C1 segment of cervical spinal cord (tissue), 14 donors: ENCODE results near the gene ZNF622.
A peak's percentile ranks its signal among the peaks of the same experiment; 100 is the strongest.

Experiments used
- DNase-seq, 14 donors: peaks; one replicate each; lab custom pipeline; 2025; lab: John Stamatoyannopoulos, UW

Gene ZNF622, protein sequence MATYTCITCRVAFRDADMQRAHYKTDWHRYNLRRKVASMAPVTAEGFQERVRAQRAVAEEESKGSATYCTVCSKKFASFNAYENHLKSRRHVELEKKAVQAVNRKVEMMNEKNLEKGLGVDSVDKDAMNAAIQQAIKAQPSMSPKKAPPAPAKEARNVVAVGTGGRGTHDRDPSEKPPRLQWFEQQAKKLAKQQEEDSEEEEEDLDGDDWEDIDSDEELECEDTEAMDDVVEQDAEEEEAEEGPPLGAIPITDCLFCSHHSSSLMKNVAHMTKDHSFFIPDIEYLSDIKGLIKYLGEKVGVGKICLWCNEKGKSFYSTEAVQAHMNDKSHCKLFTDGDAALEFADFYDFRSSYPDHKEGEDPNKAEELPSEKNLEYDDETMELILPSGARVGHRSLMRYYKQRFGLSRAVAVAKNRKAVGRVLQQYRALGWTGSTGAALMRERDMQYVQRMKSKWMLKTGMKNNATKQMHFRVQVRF

DNA sequence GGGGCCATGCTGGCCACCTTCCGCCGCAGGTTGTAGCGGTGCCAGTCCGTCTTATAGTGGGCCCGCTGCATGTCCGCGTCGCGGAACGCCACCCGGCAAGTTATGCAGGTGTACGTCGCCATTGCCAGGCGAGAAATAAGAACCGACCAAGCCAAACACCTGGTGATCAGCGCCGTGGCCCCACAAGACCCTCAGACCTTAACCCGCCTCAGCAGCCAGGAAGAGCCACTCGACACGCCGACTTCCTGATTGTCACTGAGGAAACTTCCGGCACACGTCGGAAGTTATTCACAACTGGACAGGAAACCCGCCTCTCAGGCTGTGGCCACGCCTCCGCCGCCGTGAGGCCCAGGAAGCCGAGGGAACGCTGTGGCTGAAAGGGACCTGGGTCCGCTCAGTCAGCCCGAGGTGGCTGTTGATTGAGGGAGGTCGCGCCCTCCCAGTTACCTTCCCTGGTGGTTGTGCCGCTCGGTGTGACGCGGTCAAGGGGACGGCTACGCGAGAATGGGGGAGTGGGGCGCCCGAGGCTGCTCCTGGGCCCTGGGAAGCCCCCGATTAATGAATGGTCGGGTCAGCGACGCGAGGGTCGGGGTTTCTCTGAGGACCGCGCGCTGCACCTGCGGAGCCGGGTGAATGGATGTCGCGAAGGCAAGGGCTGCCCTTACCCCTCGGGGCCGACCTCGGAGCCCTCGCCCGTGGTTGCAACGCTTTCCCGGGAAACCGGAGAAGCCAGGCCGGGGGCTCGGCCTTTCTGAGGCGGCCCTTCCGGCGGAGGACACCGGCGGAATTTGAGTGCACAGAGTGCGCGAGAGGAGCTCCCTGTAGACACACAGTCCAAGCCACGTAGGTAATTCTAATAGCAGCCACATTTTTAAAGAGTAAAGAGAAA is at the start of gene ZNF622:
Gene ZNF622 (minus strand): TSS at position 257 of the 889 bp plus-strand sequence. CDS start 135 bp downstream, at position 122.
- peak; percentile 4 to 90 (median 84) for DNase-seq

DNA sequence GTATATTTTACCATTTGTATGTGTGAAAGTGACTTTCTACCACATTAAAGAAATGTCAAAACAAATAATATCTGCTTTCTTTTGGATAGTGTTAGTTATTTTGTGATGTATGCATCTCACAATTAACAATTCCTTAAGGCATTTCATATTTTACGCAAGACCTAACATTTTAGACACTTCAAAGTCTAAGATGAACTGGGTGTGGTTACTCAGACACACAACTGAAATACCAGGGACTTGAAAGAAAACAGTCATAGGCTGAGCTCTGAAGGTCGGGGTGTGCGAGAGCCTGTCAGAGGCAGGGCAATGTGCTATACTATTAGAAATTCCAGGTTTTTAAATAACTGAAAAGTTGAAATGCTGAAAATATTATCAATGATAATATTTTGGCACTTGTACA is 44.5 kb upstream of the ZNF622 start:
- DNase-seq: no peak

DNA sequence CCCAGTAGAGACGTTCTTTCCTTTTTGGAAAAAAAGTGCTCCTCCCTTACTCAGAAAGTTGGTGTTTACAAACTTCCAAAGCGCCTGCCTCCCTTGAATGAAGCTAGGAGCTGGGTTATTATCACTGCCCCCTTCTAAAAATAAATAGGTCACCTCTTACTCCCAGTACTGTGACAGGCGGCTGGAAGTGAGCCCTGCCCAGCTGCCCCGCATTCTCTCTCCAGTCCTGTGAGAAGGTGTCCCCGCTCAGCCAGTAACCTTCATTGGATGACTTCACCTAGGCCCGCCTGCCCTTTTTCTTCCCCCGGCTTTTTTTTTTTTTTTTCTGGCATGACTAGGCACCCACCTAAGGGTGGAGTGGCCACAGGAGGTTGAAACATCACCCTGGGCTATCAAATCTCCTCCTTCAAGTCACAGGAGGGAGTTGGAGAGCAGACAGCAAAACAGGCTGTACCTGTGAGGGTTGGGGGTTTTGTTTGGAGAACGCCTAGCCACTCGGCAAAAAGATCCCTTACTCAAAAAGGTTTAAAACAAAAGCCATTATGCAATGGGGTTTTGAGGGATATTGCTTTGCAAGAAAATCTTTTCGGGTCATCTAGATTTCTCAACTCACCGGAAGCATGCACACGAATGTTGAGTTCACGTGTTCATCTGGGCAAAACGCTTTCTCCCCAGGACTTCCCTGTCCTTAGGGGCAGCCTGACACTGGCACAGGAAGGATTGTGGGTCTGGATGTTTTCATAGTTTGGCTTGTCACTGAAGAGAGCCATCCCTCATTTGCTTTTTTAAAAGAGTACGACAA is 43.3 kb upstream of the ZNF622 start:
- peak in 3 of 14 donors; percentile 11 to 91 (median 16) for DNase-seq

DNA sequence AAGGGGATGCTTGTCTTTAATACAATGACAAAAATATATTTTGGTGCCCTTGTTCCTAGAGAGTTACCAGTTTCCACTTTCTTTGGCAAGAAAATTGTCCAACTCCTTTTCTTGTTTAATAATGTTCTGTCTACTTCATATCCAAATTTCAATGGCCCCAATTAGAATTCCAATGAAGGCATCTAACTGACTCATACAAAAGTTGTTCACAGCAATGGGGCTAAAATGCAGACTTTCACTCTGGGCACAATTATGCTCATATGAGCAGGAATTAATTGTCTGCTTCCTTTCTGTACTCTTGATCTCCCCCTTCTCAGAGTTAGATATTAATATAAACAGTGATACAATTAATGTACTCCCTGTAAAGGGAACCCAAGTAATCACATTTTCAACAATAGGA is 42.1 kb upstream of the ZNF622 start:
- DNase-seq: no peak

DNA sequence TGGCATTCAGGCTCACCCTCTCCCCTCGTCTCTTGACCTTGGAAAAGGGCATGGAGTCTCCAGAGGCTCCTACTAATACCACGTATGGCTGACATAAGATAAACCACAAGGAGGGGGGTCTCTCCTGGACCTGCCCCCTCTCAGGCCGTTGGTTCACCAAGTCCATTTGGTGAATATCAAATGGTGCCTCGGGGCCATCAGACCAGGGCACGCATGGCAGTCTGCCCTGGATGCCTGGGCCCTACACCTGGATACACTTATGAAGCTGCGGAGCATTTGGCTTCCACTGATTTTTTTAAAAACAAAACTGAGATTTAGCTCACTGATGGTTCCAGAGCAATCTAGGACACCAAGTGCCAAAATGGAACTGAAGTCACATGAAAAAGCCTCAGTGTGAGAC is 40.3 kb upstream of the ZNF622 start:
- DNase-seq: no peak

DNA sequence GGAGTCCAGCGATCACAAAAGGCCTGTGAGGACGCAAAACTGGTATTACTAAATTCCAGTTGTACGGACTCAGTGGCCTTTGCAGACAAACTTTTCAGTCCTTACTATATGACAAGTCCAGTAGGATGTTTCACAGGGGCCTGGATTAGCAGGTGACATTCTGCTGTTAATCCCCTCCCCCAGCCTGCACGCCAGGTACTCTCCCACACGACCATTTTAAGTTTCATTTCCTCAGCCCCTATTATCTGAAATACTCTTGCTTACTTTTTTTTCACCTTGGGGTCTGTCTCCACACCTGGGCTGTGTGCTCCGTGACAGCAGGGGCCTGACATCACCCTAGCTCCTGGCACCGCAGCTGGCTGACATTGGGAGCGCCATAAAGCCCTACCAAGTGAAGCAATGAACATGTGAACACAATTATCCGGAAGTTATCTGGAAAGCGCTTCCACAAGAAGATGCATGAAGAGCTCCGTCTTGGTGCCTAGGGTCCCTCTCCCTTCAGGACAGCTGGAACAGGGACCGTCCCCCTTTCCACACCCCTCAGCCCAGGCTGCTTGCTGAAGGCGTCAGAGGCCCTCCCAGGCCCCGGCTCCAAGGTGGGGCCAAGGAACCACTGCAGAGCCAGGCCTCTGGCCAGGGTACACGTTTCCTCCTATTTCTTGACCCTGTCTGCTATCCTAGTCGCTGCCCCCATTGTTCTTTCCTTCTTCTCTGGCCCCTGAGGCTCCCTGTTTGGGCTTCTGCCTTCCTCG is 39.7 kb upstream of the ZNF622 start:
- no peak for DNase-seq

DNA sequence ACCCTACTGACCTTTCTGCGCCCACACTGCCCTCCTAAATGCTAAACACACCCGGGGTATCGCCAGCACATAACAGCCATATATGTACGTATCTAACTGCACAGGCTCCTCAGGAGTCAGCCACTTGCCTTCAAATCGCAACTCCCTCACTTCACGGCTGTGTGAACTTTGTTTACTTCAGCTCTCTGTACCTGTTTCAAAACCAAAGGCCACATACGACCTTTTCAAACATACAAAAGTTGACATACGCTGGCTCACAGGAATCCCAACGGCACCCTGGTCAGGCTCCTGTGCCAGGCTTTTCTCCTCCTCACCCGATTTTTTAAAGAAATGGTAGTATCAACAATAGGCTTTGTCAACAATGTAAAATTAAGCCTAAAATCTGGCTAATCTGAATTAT is 39.0 kb upstream of the ZNF622 start:
- no peak for DNase-seq

DNA sequence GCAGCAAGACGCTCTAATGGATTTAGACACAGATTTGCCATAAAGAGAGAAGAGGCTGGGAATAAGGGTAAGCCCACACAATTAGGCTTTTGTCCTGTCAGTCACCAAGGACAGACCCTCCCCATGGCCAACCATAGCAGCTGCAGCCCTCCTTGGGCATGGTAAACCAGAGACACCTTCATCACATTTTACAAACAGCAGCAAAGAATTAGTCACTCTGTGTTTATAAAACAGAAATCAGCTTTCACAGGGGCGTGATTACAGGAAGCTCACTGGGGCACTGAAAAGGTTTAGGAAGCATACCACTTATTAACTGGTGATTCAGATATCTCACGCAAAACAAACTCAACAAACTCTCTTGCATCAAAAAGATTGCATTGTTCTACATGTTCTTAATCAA is 37.3 kb upstream of the ZNF622 start:
- DNase-seq: no peak

DNA sequence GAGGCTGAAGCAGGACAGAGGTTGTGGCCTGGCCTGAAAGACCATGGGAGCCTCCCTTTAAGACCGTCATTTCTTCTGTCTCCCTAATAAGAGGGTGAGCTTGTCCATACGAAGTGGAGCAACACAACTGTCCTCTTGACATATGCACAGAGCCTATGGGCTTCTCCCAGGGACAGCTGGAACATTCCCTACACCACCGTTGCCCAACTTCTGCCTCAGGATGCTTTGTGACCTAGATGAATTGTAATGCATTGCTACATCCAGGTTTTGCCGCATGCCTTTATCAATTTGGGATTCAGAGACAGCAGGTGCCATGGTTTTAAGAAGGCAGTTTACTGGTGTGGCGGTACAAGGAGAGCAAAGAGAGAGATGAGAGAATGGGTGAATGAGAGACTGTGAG is 34.4 kb upstream of the ZNF622 start:
- no peak for DNase-seq

DNA sequence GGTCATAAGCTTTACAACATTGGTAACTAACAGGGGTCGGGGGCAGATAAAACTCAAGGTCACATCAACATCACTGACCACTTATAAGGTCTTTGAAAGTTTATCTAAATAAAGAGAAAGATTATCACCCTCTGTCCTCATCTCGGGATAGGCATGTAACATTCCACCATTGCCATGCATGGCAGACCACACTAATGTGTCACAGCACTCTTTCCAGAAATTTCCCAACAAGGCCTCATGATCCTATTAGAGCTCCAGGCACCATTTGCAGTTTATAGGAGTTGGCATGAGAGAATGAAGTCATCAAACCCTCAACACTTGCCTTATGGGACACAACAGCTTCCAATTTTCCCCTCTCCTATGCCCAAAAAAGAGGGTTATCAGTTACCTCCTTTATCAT is 31.9 kb upstream of the ZNF622 start:
- no peak for DNase-seq

DNA sequence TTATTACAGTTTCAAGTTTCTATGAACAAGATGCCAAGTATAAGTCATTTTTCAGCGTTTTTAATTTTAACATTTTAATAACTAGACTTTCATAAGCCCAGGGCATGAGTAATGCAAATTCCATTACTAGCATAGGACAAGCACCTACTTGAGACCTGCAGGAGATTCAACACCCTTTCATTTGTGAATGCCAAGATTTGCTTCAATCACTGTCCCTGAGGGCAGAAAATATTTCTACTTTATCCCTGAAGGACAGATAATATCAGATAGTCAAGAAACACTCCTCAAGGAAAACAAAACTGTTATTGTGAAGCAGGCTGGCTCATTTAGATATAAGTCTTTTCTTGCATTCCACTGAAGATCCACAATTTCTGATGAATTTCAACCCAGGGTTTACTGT is 27.7 kb upstream of the ZNF622 start:
- no peak for DNase-seq

DNA sequence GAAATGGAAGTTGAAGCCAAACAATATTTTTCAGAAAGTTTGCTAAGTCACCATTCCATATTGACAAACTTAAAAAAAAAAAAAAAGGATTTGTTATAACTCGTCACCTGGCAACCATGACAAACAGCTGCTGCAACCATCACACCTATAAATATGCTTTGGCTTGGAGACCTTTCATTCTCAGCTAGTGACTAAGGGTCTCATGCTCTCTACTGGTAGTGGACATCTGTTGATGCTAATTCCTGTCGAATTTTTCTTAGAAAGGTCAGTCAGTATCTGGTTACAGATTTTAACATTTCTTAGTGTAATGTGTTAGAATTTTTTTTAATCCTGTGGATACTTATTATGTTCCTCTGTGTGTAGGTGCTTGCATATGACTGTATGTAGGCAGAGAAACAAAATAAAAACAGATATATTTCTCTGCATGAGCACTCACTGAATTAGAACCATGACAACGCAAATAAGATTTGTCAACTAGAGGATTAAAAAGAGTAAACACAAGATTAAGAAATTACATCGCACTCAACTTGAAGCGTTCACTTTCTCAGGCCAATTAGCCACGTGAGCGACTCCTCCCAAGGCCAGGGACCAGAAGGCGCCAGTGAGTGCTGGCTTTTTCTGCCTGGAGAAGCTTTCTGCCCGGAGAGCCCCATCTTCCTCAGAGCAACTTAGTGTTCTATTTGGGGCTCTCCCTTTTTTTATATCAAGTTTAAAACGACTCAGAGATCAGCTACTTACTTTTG is 27.0 kb upstream of the ZNF622 start:
- peak in 1 of 14 donors; percentile 2 for DNase-seq

DNA sequence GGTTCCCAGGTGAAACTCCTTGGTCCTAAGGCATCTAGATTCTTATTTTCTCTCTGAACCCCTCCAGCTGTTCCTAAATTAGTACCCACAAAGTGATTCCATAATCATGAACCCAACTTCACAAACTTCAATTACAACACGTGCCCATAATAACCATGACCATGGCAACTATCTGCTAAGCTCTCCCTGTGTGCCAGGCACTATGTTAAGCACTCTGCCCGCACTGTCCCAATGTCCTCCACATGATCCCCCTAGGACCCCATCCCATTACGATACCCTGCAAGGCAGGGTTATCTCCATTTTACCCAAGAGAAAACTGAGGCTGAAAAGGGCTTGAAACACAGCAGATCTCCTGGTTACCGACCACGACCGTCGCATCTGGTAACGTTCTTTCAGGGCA is 25.3 kb upstream of the ZNF622 start:
- DNase-seq: no peak

DNA sequence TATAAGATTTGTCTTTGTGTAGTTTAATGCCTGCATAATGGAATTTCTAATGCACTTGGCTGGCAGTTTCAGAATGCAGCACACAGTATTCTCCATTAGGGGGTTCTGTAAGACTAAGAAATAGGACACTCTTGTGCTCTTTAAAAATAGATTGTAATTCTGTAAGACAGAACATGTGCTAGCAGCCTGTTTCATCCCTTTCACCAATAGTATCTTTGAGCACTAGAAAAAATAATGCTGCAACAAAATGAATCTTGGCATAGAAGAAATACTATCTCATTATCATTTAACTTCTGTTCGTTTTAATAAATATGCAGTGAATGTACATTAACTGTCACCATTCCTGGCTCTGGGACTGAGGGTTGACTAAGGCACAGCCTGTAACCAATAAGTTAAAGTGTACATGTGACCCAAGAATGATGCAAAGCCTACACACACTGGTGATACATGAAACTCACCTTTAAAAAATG is 23.8 kb upstream of the ZNF622 start:
- DNase-seq: peak in 1 of 14 donors; percentile 62

DNA sequence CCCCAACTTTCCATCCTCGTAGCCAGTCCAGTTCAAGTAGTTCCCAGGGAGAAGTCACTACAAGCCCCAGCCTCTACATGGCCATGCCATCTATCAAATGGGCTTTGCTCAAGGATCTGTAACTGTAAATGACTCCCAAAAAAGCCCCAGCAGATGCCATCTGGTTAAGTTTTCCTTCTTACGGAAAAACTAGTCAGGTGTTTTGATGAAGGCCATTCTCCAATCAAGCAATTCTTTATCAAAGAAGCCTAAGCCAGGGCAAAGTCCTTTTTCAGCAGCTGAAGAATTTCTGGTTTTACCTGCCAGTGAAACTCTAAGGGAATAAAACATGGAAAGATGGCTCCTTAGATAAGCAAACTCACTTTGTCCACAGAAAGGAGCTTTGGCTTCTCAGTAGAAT is 21.9 kb upstream of the ZNF622 start:
- no peak for DNase-seq

DNA sequence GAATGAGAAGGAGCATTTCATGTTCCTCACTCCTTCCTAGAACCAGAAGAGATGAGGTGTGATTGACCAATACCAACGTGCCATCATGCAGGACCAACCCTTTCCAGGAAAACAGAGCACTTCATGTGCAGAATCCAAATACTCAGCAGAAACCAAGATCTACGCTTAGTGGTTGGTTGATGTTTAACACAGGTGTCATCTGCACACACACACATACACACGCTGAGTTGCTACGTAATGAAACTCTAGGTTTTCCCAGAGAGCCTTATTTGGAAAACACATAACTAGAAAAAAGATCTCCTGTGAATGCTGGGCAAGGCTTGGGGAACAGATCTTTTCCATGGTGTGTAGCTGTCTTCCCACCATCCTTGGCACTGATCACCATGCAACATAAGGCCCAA is 21.1 kb upstream of the ZNF622 start:
- no peak for DNase-seq

DNA sequence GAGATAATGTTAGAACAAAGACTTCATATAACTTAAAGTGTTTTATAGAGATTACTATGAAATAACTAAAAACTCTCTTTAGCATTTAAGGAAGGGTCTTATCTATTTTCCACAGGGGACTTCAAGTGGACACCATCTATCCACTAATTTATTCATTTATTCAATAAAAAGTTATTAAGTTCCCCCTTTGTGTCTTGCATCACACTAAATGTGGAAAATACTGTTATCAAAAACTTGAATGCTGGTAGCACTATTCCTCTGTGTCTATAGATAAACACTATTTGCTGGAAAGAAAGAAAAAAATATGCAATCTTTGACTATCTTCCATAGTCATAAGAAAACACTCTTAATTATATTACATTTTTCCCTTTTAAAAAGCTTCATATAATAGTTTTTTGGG is 20.1 kb upstream of the ZNF622 start:
- no peak for DNase-seq

DNA sequence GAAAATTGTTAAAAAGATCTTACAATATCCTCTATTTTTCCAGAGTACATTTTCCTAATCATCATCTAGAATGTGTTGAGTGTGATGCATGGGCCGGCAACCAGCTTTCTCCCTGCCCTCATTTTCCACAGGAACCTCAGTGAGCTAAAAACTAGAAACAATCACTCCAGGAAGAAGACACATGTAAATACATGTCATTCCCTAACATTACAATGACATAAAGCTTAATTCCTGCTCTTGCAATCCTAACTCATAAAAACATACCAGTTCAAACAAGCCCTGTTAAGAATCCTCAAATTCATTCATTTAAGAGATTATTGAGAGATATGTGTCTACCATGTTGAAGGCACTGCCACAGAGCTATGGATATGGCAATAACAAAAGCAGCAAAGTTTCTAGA is 18.5 kb upstream of the ZNF622 start:
- DNase-seq: no peak

DNA sequence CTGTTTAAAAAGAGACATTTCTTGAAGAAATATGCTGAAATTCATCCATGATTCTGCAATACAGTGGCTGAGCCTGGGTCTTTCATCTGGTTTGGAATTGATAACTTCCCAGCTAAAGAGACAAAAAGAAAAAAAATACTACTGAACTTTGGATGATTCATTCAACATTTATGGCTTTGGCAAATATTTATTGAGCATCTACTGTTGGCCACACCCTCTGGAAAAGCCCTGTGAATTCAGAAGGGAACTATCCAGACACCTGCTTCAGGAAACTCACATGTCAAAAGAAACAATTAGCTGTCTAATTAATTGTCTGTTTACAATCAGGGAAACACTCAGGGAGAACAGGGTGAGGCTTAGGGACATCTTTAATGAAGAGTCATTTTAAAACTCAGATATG is 17.8 kb upstream of the ZNF622 start:
- DNase-seq: no peak

DNA sequence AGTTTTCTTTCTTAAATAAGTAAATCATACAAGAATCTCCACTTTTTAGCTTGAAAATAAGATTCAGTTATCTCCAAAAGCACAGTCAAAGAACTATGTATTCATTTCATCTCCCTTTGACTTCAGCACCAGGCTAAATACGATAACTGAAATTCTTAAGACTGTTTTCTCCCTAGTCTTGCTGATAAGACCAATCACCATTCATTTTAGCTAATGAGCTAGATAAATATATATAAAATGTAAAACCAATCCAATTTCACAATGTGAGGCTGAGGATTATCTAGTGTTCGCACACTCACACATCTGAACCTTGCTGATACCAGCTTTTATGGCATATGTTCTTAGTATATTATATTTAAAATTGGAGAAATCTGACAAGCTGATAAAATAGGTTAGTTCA is 17.3 kb upstream of the ZNF622 start:
- no peak for DNase-seq
